Neural progenitor cell (in vitro differentiated cells): Measurements from ENCODE around the gene GRAMD1B. TPM values are rescaled to one million over a fixed set of nuclear protein-coding genes. Genes with fewer than 3 reads are reported as not detected.
A peak's percentile ranks its signal among the peaks of the same experiment; 100 is the strongest.

Experiments
- DNase-seq: peaks from one replicate; pipeline ENCODE4 v3.0.0-alpha.2; 2016; ENCODE audit warnings: low spot score
- H2AFZ ChIP-seq: fragments of 200-600 bp; sonication (generic); replicated peaks from 2 replicates; pipeline ENCODE4 v1.6.1; 2016; ENCODE audit warnings: antibody characterized with exemption
- H3F3A ChIP-seq: fragments of 200-600 bp; sonication (generic); 2 replicates; pipeline ENCODE4 v1.6.1; 2016; ENCODE audit warnings: antibody characterized with exemption, low read depth
- H3K27ac ChIP-seq: fragments of 200-600 bp; sonication (generic); 2 replicates; pipeline ENCODE4 v1.5.1; 2016; ENCODE audit warnings: mild to moderate bottlenecking
- H3K27me3 ChIP-seq: fragments of 200-600 bp; sonication (generic); 2 replicates; pipeline ENCODE4 v1.6.1; 2016; ENCODE audit warnings: mild to moderate bottlenecking, moderate library complexity
- H3K36me3 ChIP-seq: fragments of 200-600 bp; sonication (generic); 2 replicates; pipeline ENCODE4 v1.5.1; 2016
- H3K4me1 ChIP-seq: fragments of 200-600 bp; sonication (generic); 2 replicates; pipeline ENCODE4 v1.6.1; 2016; ENCODE audit warnings: mixed run types
- H3K4me2 ChIP-seq: fragments of 200-600 bp; sonication (generic); 2 replicates; pipeline ENCODE4 v1.6.1; 2016
- H3K4me3 ChIP-seq: fragments of 200-600 bp; sonication (generic); 2 replicates; pipeline ENCODE4 v1.5.1; 2016
- H3K79me2 ChIP-seq: fragments of 200-600 bp; sonication (generic); 2 replicates; pipeline ENCODE4 v1.6.1; 2016; ENCODE audit warnings: low read depth
- H3K9ac ChIP-seq: fragments of 200-600 bp; sonication (generic); 2 replicates; pipeline ENCODE4 v1.6.1; 2016
- H3K9me3 ChIP-seq: fragments of 200-600 bp; sonication (generic); 2 replicates; pipeline ENCODE4 v1.5.1; 2016; ENCODE audit warnings: low read depth
- H4K20me1 ChIP-seq: fragments of 200-600 bp; sonication (generic); 2 replicates; pipeline ENCODE4 v1.6.1; 2016; ENCODE audit warnings: low read depth
- H3K27ac Mint-ChIP-seq: 3 replicates; pipeline ENCODE4 v1.8.0; 2021; ENCODE audit warnings: mixed read lengths
- H3K27me3 Mint-ChIP-seq: 2 replicates; pipeline ENCODE4 v1.8.0; 2022; ENCODE audit warnings: low read depth, mild to moderate bottlenecking, inconsistent platforms, moderate library complexity, mixed read lengths; ENCODE audit not compliant: insufficient read depth
- H3K36me3 Mint-ChIP-seq: 3 replicates; pipeline ENCODE4 v1.8.0; 2021; ENCODE audit warnings: mixed read lengths
- H3K4me1 Mint-ChIP-seq: 3 replicates; pipeline ENCODE4 v1.8.0; 2021; ENCODE audit warnings: mixed read lengths
- H3K4me3 Mint-ChIP-seq: 3 replicates; pipeline ENCODE4 v1.8.0; 2021; ENCODE audit warnings: mild to moderate bottlenecking, moderate library complexity, mixed read lengths
- H3K9me3 Mint-ChIP-seq: 3 replicates; pipeline ENCODE4 v1.8.0; 2020; ENCODE audit warnings: mixed read lengths
- EZH2 ChIP-seq: fragments of 200-600 bp; sonication (generic); IDR thresholded peaks from 2 replicates; pipeline ENCODE4 v1.6.1; 2017; ENCODE audit warnings: antibody characterized with exemption, mild to moderate bottlenecking, moderate library complexity
- EZH2phosphoT487 ChIP-seq: fragments of 200-600 bp; sonication (generic); IDR thresholded peaks from 2 replicates; pipeline ENCODE4 v1.6.1; 2017; ENCODE audit warnings: antibody characterized with exemption
- total RNA-seq: library from RNA; depleted of rRNA; stranded (reverse); fragments of >200 nt; gene quantifications from 2 replicates; pipeline ENCODE4 v1.2.3, GENCODE V29; 2015; ENCODE audit warnings: low replicate concordance
- TF ChIP-seq, protein P1 (sequence below): fragments of 200-600 bp; sonication (generic); IDR thresholded peaks from 2 replicates; pipeline ENCODE4 v1.5.1; 2017; ENCODE audit warnings: antibody characterized with exemption, mild to moderate bottlenecking

Gene GRAMD1B
- total RNA-seq, 1 donor from 2014 or later: 12.6 TPM

- Histone ChIP-seq H3K27me3 (peaks cover 53% of the 10 kb centered on the region), H3K36me3 (no peaks in the 10 kb centered on the region), H3K27ac (no peak overlapping the region), H3K79me2 (no peaks in the 10 kb centered on the region), H3K4me3 (no peak overlapping the region), H3K9me3 (no peaks in the 10 kb centered on the region), H3F3A (peaks cover 35% of the 10 kb centered on the region), H3K9ac (no peak overlapping the region), H3K4me2 (peak overlapping the region; percentile 49), H2AFZ (no peak overlapping the region), H3K4me1 (peaks cover 56% of the 10 kb centered on the region), H4K20me1 (peaks cover 15% of the 10 kb centered on the region)
- Mint-ChIP-seq H3K9me3 (no peaks in the 10 kb centered on the region), H3K4me1 (peaks cover 66% of the 10 kb centered on the region), H3K36me3 (no peaks in the 10 kb centered on the region), H3K4me3 (no peak overlapping the region), H3K27ac (peak overlapping the region; percentile 48), H3K27me3 (peaks cover 6% of the 10 kb centered on the region)
- no peak for DNase-seq
- peak; percentile 56 for TF ChIP-seq EZH2phosphoT487
- TF ChIP-seq, protein P1, sequence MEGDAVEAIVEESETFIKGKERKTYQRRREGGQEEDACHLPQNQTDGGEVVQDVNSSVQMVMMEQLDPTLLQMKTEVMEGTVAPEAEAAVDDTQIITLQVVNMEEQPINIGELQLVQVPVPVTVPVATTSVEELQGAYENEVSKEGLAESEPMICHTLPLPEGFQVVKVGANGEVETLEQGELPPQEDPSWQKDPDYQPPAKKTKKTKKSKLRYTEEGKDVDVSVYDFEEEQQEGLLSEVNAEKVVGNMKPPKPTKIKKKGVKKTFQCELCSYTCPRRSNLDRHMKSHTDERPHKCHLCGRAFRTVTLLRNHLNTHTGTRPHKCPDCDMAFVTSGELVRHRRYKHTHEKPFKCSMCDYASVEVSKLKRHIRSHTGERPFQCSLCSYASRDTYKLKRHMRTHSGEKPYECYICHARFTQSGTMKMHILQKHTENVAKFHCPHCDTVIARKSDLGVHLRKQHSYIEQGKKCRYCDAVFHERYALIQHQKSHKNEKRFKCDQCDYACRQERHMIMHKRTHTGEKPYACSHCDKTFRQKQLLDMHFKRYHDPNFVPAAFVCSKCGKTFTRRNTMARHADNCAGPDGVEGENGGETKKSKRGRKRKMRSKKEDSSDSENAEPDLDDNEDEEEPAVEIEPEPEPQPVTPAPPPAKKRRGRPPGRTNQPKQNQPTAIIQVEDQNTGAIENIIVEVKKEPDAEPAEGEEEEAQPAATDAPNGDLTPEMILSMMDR: no peak
These were observed 22.0 kb upstream of the GRAMD1B start for GRCh38 chr11:123407996-123408597.

DNA sequence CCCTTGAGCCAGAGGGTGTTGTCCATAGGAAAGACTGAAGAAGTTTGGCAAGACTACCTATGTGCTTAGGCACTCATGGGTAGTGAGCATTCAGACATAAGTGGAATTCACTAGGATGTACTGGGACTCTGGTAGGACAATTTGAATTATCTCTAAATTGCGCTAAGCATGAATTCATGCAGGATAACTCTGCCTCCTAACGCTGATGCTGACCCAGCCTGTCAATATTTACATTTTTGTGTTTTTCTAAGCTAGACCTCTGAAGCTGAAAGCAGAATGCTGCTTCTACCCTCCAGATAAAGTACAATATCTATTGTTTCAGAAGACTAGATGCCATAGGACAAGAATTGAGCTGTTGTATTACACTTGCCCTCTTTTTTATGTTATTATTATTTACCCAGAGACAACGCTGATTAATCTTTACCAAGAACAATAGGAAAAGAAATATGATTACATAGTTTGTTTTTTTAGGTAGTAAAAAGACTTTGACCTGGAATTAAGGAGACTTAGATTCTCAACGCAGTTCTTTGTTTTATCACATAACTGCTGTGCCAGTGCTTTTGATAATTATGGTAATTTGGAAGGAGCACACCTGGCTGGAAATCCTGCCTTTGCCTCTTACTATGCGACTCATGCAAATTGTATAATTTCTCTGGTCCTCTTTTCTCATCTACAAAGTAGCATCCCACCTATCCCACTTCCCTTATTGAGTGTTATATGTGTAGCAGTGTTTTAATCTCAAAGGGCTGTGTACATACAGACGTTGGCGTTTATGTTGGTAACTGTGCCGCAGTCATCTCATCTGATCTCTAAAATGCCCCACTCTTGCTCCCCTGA lies 21.2 kb upstream of the GRAMD1B start:
- H3K27ac Mint-ChIP-seq: peak overlapping the region; percentile 87
- Histone ChIP-seq H3K79me2 (no peaks in the 10 kb centered on the region), H3K9me3 (no peaks in the 10 kb centered on the region), H3K4me1 (peaks cover 56% of the 10 kb centered on the region), H3K4me3 (no peak overlapping the region), H2AFZ (no peak overlapping the region), H3K4me2 (peak overlapping the region; percentile 49), H3K9ac (no peak overlapping the region), H3K36me3 (no peaks in the 10 kb centered on the region), H3F3A (peaks cover 35% of the 10 kb centered on the region), H3K27ac (no peak overlapping the region), H3K27me3 (peaks cover 48% of the 10 kb centered on the region), H4K20me1 (peaks cover 15% of the 10 kb centered on the region)
- TF ChIP-seq EZH2phosphoT487: no peak
- no peak for TF ChIP-seq EZH2
- TF ChIP-seq, protein P1: no peak
- DNase-seq: no peak
- peaks cover 6% of the 10 kb centered on the region for H3K27me3 Mint-ChIP-seq
- no peaks in the 10 kb centered on the region for H3K36me3 Mint-ChIP-seq
- H3K9me3 Mint-ChIP-seq: no peaks in the 10 kb centered on the region
- H3K4me3 Mint-ChIP-seq: no peak overlapping the region
- H3K4me1 Mint-ChIP-seq: peaks cover 63% of the 10 kb centered on the region

- H3F3A ChIP-seq: peaks cover 35% of the 10 kb centered on the region
- H2AFZ ChIP-seq: no peak overlapping the region
- H3K36me3 ChIP-seq: no peaks in the 10 kb centered on the region
- Mint-ChIP-seq H3K9me3 (peaks cover 3% of the 10 kb centered on the region), H3K4me1 (peaks cover 55% of the 10 kb centered on the region), H3K27me3 (peaks cover 6% of the 10 kb centered on the region), H3K27ac (peak overlapping the region; percentile 87), H3K4me3 (no peak overlapping the region), H3K36me3 (no peaks in the 10 kb centered on the region)
- peaks cover 40% of the 10 kb centered on the region for H3K27me3 ChIP-seq
- H3K9ac ChIP-seq: no peak overlapping the region
- no peaks in the 10 kb centered on the region for H3K9me3 ChIP-seq
- H3K4me2 ChIP-seq: peak overlapping the region; percentile 3
- TF ChIP-seq EZH2 (no peak), EZH2phosphoT487 (no peak)
- TF ChIP-seq, protein P1: no peak
- H3K4me1 ChIP-seq: peaks cover 48% of the 10 kb centered on the region
- no peaks in the 10 kb centered on the region for H3K79me2 ChIP-seq
- DNase-seq: no peak
- H3K4me3 ChIP-seq: no peak overlapping the region
- H3K27ac ChIP-seq: no peak overlapping the region
- peaks cover 15% of the 10 kb centered on the region for H4K20me1 ChIP-seq
These were observed 20.4 kb upstream of the GRAMD1B start for GRCh38 chr11:123409456-123410217.
